ENCODE measurements around the gene ADGRF3.

DNA sequence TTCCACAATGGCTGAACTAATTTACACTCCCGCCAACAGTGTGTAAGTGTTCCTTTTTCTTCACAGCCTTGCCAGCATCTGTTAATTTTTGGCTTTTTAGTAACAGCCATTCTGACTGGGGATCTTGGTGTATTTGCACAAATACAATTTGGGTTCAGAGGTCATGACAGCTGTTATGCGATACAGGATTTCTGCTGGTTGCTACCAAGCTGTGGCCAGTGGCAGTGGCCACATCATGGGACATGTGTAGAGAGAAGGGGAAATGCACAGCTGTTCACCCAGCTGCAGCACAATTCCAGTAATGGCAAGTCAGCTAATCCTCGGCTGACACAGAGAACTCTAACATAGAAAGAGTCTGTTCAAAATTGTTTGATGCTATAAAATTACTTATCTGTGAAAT, 21.7 kb downstream of the ADGRF3 start:
- no peak for TF ChIP-seq CTCF (IDR thresholded peaks at IDR 0.05; ENCODE audit: insufficient read depth, low read length)
- TF ChIP-seq REST (IDR thresholded peaks at IDR 0.05; ENCODE audit: insufficient replicate concordance, low read depth): no peak
- TF ChIP-seq GABPA (IDR thresholded peaks at IDR 0.05; ENCODE audit: low read depth): no peak
- TF ChIP-seq POLR2AphosphoS5 (IDR thresholded peaks at IDR 0.05; ENCODE audit: low read depth): peak; percentile 72
- peak; percentile 44; the same call in 1 of the 2 replicates for TF ChIP-seq SPI1 (IDR thresholded peaks at IDR 0.05; ENCODE audit: borderline replicate concordance, low read depth)

Data from HL-60 (cell line).